CD14-positive monocyte (primary cell): ENCODE results near the gene SH2D2A. TPM values are rescaled to one million over a fixed set of nuclear protein-coding genes. Genes with fewer than 3 reads are reported as not detected.

Experiments used
- DNase-seq, 3 donors: peaks; one replicate each; pipeline ENCODE4 v3.0.0-alpha.2; 2011 to 2022
- H2AFZ ChIP-seq: 2 replicates; pipeline ENCODE4 v1.6.0; 2012; ENCODE audit warnings: mild to moderate bottlenecking, low read depth, low read length, inconsistent platforms; ENCODE audit not compliant: insufficient read depth, poor library complexity, severe bottlenecking
- H3K27ac ChIP-seq, 2 donors: 1 replicate in 1 of 2; 2 replicates in 1 of 2; pipeline ENCODE4 v1.5.1; 2012 to 2013; ENCODE audit warnings: low read length in 2 of 2, control low read depth in 1 of 2, inconsistent platforms in 1 of 2, low read depth in 1 of 2, mild to moderate bottlenecking in 1 of 2
- H3K27me3 ChIP-seq, 2 donors: one replicate each; pipeline versions ENCODE4 v1.6.0 to v1.6.1; 2011 to 2013; ENCODE audit warnings: low read length in 2 of 2; ENCODE audit not compliant: control insufficient read depth in 2 of 2, insufficient read depth in 2 of 2
- H3K36me3 ChIP-seq, 2 donors: replicated peaks in 1 of 2; 1 replicate in 1 of 2; 2 replicates in 1 of 2; pipeline versions ENCODE4 v1.5.1 to v1.6.1; 2012 to 2013; ENCODE audit warnings: low read length in 2 of 2, control low read depth in 1 of 2, inconsistent platforms in 1 of 2, mild to moderate bottlenecking in 1 of 2; ENCODE audit not compliant: insufficient read depth in 2 of 2, control insufficient read depth in 1 of 2
- H3K4me1 ChIP-seq, 2 donors: 1 replicate in 1 of 2; 2 replicates in 1 of 2; pipeline versions ENCODE4 v1.5.1 to v1.6.1; 2012 to 2013; ENCODE audit warnings: low read length in 2 of 2, control low read depth in 1 of 2, inconsistent platforms in 1 of 2, mild to moderate bottlenecking in 1 of 2, moderate library complexity in 1 of 2; ENCODE audit not compliant: insufficient read depth in 2 of 2, control insufficient read depth in 1 of 2
- H3K4me2 ChIP-seq: replicated peaks from 2 replicates; pipeline ENCODE3; 2012; ENCODE audit warnings: low read length, moderate library complexity, mild to moderate bottlenecking; ENCODE audit not compliant: poor library complexity, severe bottlenecking; ENCODE audit errors: extremely low read depth
- H3K4me3 ChIP-seq, 3 experiments: fragments of 200-600 bp in 1 of 3; sonication (generic) in 1 of 3; replicated peaks in 1 of 3; 1 replicate in 2 of 3; 2 replicates in 1 of 3; pipeline ENCODE4 v1.5.1; 2011 to 2013; ENCODE audit warnings: low read length in 3 of 3, mild to moderate bottlenecking in 3 of 3, control low read depth in 2 of 3, low read depth in 2 of 3, inconsistent platforms in 1 of 3, moderate library complexity in 1 of 3
- H3K79me2 ChIP-seq: 2 replicates; pipeline ENCODE4 v1.6.0; 2012; ENCODE audit warnings: mild to moderate bottlenecking, control low read depth, inconsistent platforms, low read length, moderate library complexity; ENCODE audit not compliant: insufficient read depth
- H3K9ac ChIP-seq: 2 replicates; pipeline ENCODE4 v1.6.0; 2017; ENCODE audit warnings: low read length, mild to moderate bottlenecking; ENCODE audit not compliant: insufficient read depth, poor library complexity, severe bottlenecking
- H3K9me3 ChIP-seq, 2 donors: replicated peaks in 1 of 2; 1 replicate in 1 of 2; 2 replicates in 1 of 2; pipeline versions ENCODE4 v1.5.1 to v1.6.1; 2012 to 2013; ENCODE audit warnings: low read length in 2 of 2, control low read depth in 1 of 2; ENCODE audit not compliant: control insufficient read depth in 1 of 2, insufficient read depth in 1 of 2
- H4K20me1 ChIP-seq: 2 replicates; pipeline ENCODE4 v1.6.0; 2012; ENCODE audit warnings: mild to moderate bottlenecking, low read length, control low read depth, moderate library complexity; ENCODE audit not compliant: insufficient read depth
- H3K27ac Mint-ChIP-seq, 7 donors: one replicate each; pipeline ENCODE4 v1.8.0; 2020; ENCODE audit warnings: mild to moderate bottlenecking in 7 of 7, mixed read lengths in 7 of 7, moderate library complexity in 6 of 7, inconsistent platforms in 2 of 7
- H3K27me3 Mint-ChIP-seq, 3 donors: one replicate each; pipeline ENCODE4 v1.8.0; 2021 to 2022; ENCODE audit warnings: low read depth in 3 of 3, mild to moderate bottlenecking in 3 of 3, mixed read lengths in 3 of 3, moderate library complexity in 3 of 3, inconsistent platforms in 1 of 3
- H3K36me3 Mint-ChIP-seq, 2 donors: one replicate each; pipeline ENCODE4 v1.8.0; 2020; ENCODE audit warnings: mixed read lengths in 2 of 2, inconsistent platforms in 1 of 2, mild to moderate bottlenecking in 1 of 2
- H3K4me1 Mint-ChIP-seq: one replicate; pipeline ENCODE4 v1.8.0; 2020; ENCODE audit warnings: mild to moderate bottlenecking, mixed read lengths
- H3K4me3 Mint-ChIP-seq, 2 donors: one replicate each; pipeline ENCODE4 v1.8.0; 2020; ENCODE audit warnings: mild to moderate bottlenecking in 2 of 2, mixed read lengths in 2 of 2, moderate library complexity in 1 of 2
- H3K9me3 Mint-ChIP-seq, 7 donors: one replicate each; pipeline ENCODE4 v1.8.0; 2020 to 2022; ENCODE audit warnings: mixed read lengths in 7 of 7, mild to moderate bottlenecking in 6 of 7, moderate library complexity in 6 of 7, inconsistent platforms in 2 of 7
- CTCF ChIP-seq: fragments of 200-600 bp; IDR thresholded peaks from one replicate; pipeline ENCODE4 v1.8.0; 2022; ENCODE audit warnings: antibody characterized with exemption, mild to moderate bottlenecking
- WGBS: methylation state at CpG from one replicate; pipeline ENCODE4 v1.1.5; 2013; ENCODE audit warnings: missing lambda C conversion rate; ENCODE audit not compliant: insufficient coverage; 5-methylcytosine and 5-hydroxymethylcytosine counted together
- intact Hi-C, 2 donors: fragments of 100-400 bp; cut with micrococcal nuclease; formaldehyde crosslinking; loops; one replicate each; pipeline versions ENCODE4 v1.15.0 to v1.15.1; 2023
- polyA plus RNA-seq, 3 donors: library from polyadenylated mRNA; depleted of rRNA in 1 of 3; unstranded in 2 of 3; stranded (reverse) in 1 of 3; fragments of 300-500 nt in 2 of 3; fragments of >200 nt in 1 of 3; fragmentation: Illumina TruSeq in 2 of 3; gene quantifications; 1 replicate in 2 of 3; 2 replicates in 1 of 3; pipeline ENCODE4 v1.2.3, GENCODE V29; 2012 to 2021

Gene SH2D2A
- polyA plus RNA-seq, 3 donors, result 0.17 to 0.20 TPM; not detected in 1

- no peaks in the 10 kb centered on the region for H4K20me1 ChIP-seq
- no peak overlapping the region for H3K27ac Mint-ChIP-seq
- H3K9ac ChIP-seq, result no peak overlapping the region
- intact Hi-C loops, result no loop called here
- peaks cover 14 to 25% (median 24%) of the 10 kb centered on the region in 3 donors for H3K27me3 Mint-ChIP-seq
- no peaks in the 10 kb centered on the region for H3K36me3 ChIP-seq
- no peak overlapping the region for H3K27ac ChIP-seq
- no CpG with 5 or more reads among the region's 1 CpG for WGBS
- peaks cover 0 to 3% (median 0%) of the 10 kb centered on the region in 7 donors for H3K9me3 Mint-ChIP-seq
- no peaks in the 10 kb centered on the region for H3K4me1 ChIP-seq
- no peak overlapping the region for H3K4me3 ChIP-seq
- no peaks in the 10 kb centered on the region for H3K4me1 Mint-ChIP-seq
- peaks cover 3 to 7% of the 10 kb centered on the region in 2 donors for H3K27me3 ChIP-seq
- H3K4me2 ChIP-seq, result no peak overlapping the region
- DNase-seq, result no peak
- TF ChIP-seq CTCF, result no peak
- no peaks in the 10 kb centered on the region for H3K9me3 ChIP-seq
- H3K4me3 Mint-ChIP-seq, result no peak overlapping the region
- no peaks in the 10 kb centered on the region for H3K79me2 ChIP-seq
- no peak overlapping the region for H2AFZ ChIP-seq
- no peaks in the 10 kb centered on the region for H3K36me3 Mint-ChIP-seq
These were observed 6.0 kb upstream of the SH2D2A start for GRCh38 chr1:156822680-156823079.

GRCh38 chr1:156821801-156822200 lies 5.2 kb upstream of the SH2D2A start:
- H3K36me3 ChIP-seq, result no peaks in the 10 kb centered on the region
- H3K9me3 ChIP-seq, result no peaks in the 10 kb centered on the region
- no peak overlapping the region for H3K27ac ChIP-seq
- TF ChIP-seq CTCF, result no peak
- Mint-ChIP-seq H3K4me3 (no peak overlapping the region), H3K27ac (no peak overlapping the region), H3K4me1 (peaks cover 4% of the 10 kb centered on the region), H3K9me3 (peaks cover 0 to 3% (median 0%) of the 10 kb centered on the region in 7 donors), H3K36me3 (no peaks in the 10 kb centered on the region), H3K27me3 (peaks cover 14 to 29% (median 22%) of the 10 kb centered on the region in 3 donors)
- H3K4me1 ChIP-seq, result peaks cover 4 to 5% of the 10 kb centered on the region in 2 donors
- no peak overlapping the region for H2AFZ ChIP-seq
- no peak for DNase-seq
- no peak overlapping the region for H3K4me3 ChIP-seq
- intact Hi-C loops, result no loop called here
- peaks cover 3 to 7% of the 10 kb centered on the region in 2 donors for H3K27me3 ChIP-seq
- no peak overlapping the region for H3K9ac ChIP-seq
- WGBS, result no CpG with 5 or more reads among the region's 4 CpGs
- H3K79me2 ChIP-seq, result no peaks in the 10 kb centered on the region
- H3K4me2 ChIP-seq, result no peak overlapping the region
- H4K20me1 ChIP-seq, result no peaks in the 10 kb centered on the region
